ENCODE results near the gene CXCR4. TPM values are rescaled to one million over a fixed set of nuclear protein-coding genes. Genes with fewer than 3 reads are reported as not detected.

The CXCR4 gene
- total RNA-seq, 2 donors from 2014 or later: 26.3 to 42.2 TPM

GRCh38 chr2:136128905-136129304 is 11.0 kb upstream of the CXCR4 start:
- H3K27ac ChIP-seq: no peak overlapping the region
- no peak for ATAC-seq (ENCODE audit: insufficient number of reproducible peaks, low FRiP score, low read depth)
- H3K36me3 ChIP-seq: no peaks in the 10 kb centered on the region
- no peak overlapping the region for H3K4me3 ChIP-seq
- DNase-seq (ENCODE audit: low spot score): no peak
- TF ChIP-seq CTCF (IDR thresholded peaks at IDR 0.05): no peak
- H3K9me3 ChIP-seq: no peaks in the 10 kb centered on the region
- H3K4me1 ChIP-seq (ENCODE audit: control insufficient read depth in 1 of 2, low read depth in 2 of 2): no peaks in the 10 kb centered on the region
- H3K27me3 ChIP-seq (replicated peaks; ENCODE audit: insufficient read depth): no peaks in the 10 kb centered on the region

GRCh38 chr2:136128366-136128765 is 10.4 kb upstream of the CXCR4 start:
- Histone ChIP-seq H3K36me3 (no peaks in the 10 kb centered on the region), H3K4me3 (no peak overlapping the region), H3K27ac (no peak overlapping the region), H3K9me3 (no peaks in the 10 kb centered on the region), H3K27me3 (replicated peaks; ENCODE audit: insufficient read depth) (no peaks in the 10 kb centered on the region), H3K4me1 (ENCODE audit: control insufficient read depth in 1 of 2, low read depth in 2 of 2) (no peaks in the 10 kb centered on the region)
- no peak for TF ChIP-seq CTCF (IDR thresholded peaks at IDR 0.05)
- DNase-seq (ENCODE audit: low spot score) (no peak), ATAC-seq (ENCODE audit: insufficient number of reproducible peaks, low FRiP score, low read depth) (no peak)

GRCh38 chr2:136127356-136127755 is 9.4 kb upstream of the CXCR4 start:
- Histone ChIP-seq H3K4me3 (no peak overlapping the region), H3K27me3 (replicated peaks; ENCODE audit: insufficient read depth) (no peaks in the 10 kb centered on the region), H3K9me3 (no peaks in the 10 kb centered on the region), H3K36me3 (no peaks in the 10 kb centered on the region), H3K4me1 (ENCODE audit: control insufficient read depth in 1 of 2, low read depth in 2 of 2) (no peaks in the 10 kb centered on the region), H3K27ac (no peak overlapping the region)
- TF ChIP-seq CTCF (IDR thresholded peaks at IDR 0.05): no peak
- DNase-seq (ENCODE audit: low spot score) (no peak), ATAC-seq (ENCODE audit: insufficient number of reproducible peaks, low FRiP score, low read depth) (no peak)

GRCh38 chr2:136126421-136126926 is 8.5 kb upstream of the CXCR4 start:
- ATAC-seq (ENCODE audit: insufficient number of reproducible peaks, low FRiP score, low read depth) (no peak), DNase-seq (ENCODE audit: low spot score) (no peak)
- no peak for TF ChIP-seq CTCF (IDR thresholded peaks at IDR 0.05)

GRCh38 chr2:136126021-136126420 is 8.1 kb upstream of the CXCR4 start:
- DNase-seq (ENCODE audit: low spot score) (no peak), ATAC-seq (ENCODE audit: insufficient number of reproducible peaks, low FRiP score, low read depth) (no peak)
- no peaks in the 10 kb centered on the region for H3K36me3 ChIP-seq
- H3K4me3 ChIP-seq: no peak overlapping the region
- TF ChIP-seq CTCF (IDR thresholded peaks at IDR 0.05): no peak
- no peaks in the 10 kb centered on the region for H3K9me3 ChIP-seq
- no peaks in the 10 kb centered on the region for H3K4me1 ChIP-seq (ENCODE audit: control insufficient read depth in 1 of 2, low read depth in 2 of 2)
- H3K27me3 ChIP-seq (replicated peaks; ENCODE audit: insufficient read depth): no peaks in the 10 kb centered on the region
- H3K27ac ChIP-seq: no peak overlapping the region

More at GRCh38 chr2:136126421-136126926, 8.5 kb upstream of the CXCR4 start:
- no peaks in the 10 kb centered on the region for H3K9me3 ChIP-seq
- no peak overlapping the region for H3K27ac ChIP-seq
- no peaks in the 10 kb centered on the region for H3K36me3 ChIP-seq
- H3K4me3 ChIP-seq: no peak overlapping the region
- H3K4me1 ChIP-seq (ENCODE audit: control insufficient read depth in 1 of 2, low read depth in 2 of 2): no peaks in the 10 kb centered on the region
- no peaks in the 10 kb centered on the region for H3K27me3 ChIP-seq (replicated peaks; ENCODE audit: insufficient read depth)

All from thoracic aorta (tissue), 2 donors.